Dendritic cell treated with granulocyte-macrophage colony-stimulating factor and Interleukin-4, amounts not matched to agents 40 ng/mL and 50 ng/mL, for 4 days (primary cell): ENCODE data around the gene TAF9.
A peak's percentile ranks its signal among the peaks of the same experiment; 100 is the strongest.
"Not testable (repeated sequence)": the region's sequence is repeated elsewhere in the genome, so short reads cannot be mapped to it uniquely, and the experiment has no call there.

ENCODE experiments used
- H3K27ac Mint-ChIP-seq: one replicate; pipeline ENCODE4 v1.8.0; 2022; ENCODE audit warnings: mild to moderate bottlenecking, mixed read lengths
- H3K27me3 Mint-ChIP-seq: one replicate; pipeline ENCODE4 v1.8.0; 2022; ENCODE audit warnings: mild to moderate bottlenecking, mixed read lengths
- H3K36me3 Mint-ChIP-seq: one replicate; pipeline ENCODE4 v1.8.0; 2022; ENCODE audit warnings: low read depth, mixed read lengths
- H3K4me1 Mint-ChIP-seq: one replicate; pipeline ENCODE4 v1.8.0; 2022; ENCODE audit warnings: low read depth, mixed read lengths
- H3K4me3 Mint-ChIP-seq: one replicate; pipeline ENCODE4 v1.8.0; 2022; ENCODE audit warnings: mild to moderate bottlenecking, moderate library complexity, mixed read lengths
- H3K9me3 Mint-ChIP-seq: one replicate; pipeline ENCODE4 v1.8.0; 2022; ENCODE audit warnings: mixed read lengths
- intact Hi-C: fragments of 100-400 bp; cut with micrococcal nuclease; formaldehyde crosslinking; loops from one replicate; pipeline ENCODE4 v1.15.0; 2022

TAF9 gene

DNA sequence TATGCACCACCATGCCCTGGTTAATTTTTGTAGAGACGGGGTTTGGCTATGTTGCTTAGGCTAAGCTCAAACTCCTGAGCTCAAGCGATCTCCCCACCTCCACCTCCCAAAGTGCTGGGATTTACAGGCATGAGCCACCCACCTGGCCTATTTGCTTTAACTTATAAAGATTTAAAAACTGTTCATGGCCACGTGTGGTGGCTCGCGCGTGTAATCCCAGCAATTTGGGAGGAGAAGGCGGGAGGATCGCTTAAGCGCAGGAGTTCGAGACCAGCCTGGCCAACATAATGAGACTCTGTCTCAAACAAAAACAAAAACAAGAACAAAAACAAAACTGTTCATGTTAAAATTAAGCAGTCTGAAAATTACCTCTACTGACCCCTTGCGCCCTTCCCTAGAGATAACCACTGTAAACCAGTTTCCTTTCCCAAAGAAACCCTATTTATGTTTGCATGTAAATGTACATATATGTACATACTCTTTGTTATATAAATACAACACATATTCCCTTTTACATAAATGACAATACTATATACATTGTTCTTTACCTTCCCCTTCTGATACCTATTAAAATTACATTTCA is 1.5 kb downstream of the TAF9 start:
- Mint-ChIP-seq H3K9me3 (no peaks in the 10 kb centered on the region), H3K4me1 (peaks cover 14% of the 10 kb centered on the region), H3K36me3 (peaks cover 44% of the 10 kb centered on the region), H3K27me3 (no peaks in the 10 kb centered on the region), H3K27ac (peak overlapping the region; percentile 96), H3K4me3 (peak overlapping the region; percentile 26)
- intact Hi-C loops: loop anchor here (5.0 kb wide), 1 partner anchor 150 kb away; a partner anchor contains a TSS

DNA sequence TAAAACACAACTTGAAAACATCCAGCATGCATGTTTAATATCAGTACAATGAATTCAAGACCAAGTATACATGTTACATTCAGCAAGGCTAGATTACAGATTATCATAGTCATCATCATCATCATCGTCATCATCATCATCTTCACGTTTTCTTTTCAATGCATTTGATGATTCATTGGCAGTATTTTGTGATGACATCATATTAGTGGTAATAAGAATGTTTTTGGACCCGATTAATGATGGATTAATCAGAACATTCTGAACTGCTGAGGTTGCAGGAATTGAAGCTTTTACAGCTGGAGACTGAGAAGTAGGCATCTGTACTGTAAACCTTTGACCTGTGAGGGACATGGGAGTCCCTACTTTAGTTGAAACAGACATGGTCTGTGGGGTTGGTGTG is 4.5 kb downstream of the TAF9 start:
- Mint-ChIP-seq H3K4me3 (no peak overlapping the region), H3K9me3 (no peaks in the 10 kb centered on the region), H3K4me1 (peaks cover 14% of the 10 kb centered on the region), H3K27me3 (no peaks in the 10 kb centered on the region), H3K36me3 (peaks cover 73% of the 10 kb centered on the region), H3K27ac (no peak overlapping the region)
- intact Hi-C loops: loop anchor here (5.0 kb wide), 1 partner anchor 148 kb away; a partner anchor contains a TSS

GRCh38 chr5:69364414-69364813 is 4.9 kb downstream of the TAF9 start:
- H3K4me1 Mint-ChIP-seq: peaks cover 14% of the 10 kb centered on the region
- H3K36me3 Mint-ChIP-seq: peaks cover 78% of the 10 kb centered on the region
- intact Hi-C loops: no loop called here
- no peak overlapping the region for H3K27ac Mint-ChIP-seq
- H3K4me3 Mint-ChIP-seq: no peak overlapping the region
- no peaks in the 10 kb centered on the region for H3K27me3 Mint-ChIP-seq
- no peaks in the 10 kb centered on the region for H3K9me3 Mint-ChIP-seq

GRCh38 chr5:69360442-69360841 is 8.9 kb downstream of the TAF9 start:
- intact Hi-C loops: no loop called here
- H3K27ac Mint-ChIP-seq: no peak overlapping the region
- no peaks in the 10 kb centered on the region for H3K9me3 Mint-ChIP-seq
- H3K4me1 Mint-ChIP-seq: no peaks in the 10 kb centered on the region
- H3K27me3 Mint-ChIP-seq: no peaks in the 10 kb centered on the region
- H3K36me3 Mint-ChIP-seq: peaks cover 83% of the 10 kb centered on the region
- no peak overlapping the region for H3K4me3 Mint-ChIP-seq

DNA sequence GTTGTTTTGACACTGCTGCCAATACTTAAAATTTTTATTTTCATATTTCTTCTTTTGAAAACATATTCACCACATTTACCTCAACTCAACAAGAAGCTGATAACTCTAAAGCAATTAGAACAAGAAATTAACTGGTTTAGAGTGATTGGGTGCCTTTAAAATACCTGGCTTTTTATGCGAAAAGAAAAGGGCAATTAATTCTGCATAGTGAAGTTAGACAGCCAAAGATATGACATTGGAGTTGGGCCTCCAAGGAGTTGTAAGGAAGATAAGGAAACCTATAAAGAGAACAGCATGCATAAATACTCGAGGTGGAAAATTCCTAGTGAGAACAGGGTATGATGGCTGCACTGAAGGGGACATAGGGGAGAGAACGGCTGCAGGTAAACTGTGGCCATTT is 9.6 kb downstream of the TAF9 start:
- no peak overlapping the region for H3K4me3 Mint-ChIP-seq
- H3K36me3 Mint-ChIP-seq: peaks cover 83% of the 10 kb centered on the region
- no peaks in the 10 kb centered on the region for H3K4me1 Mint-ChIP-seq
- H3K27ac Mint-ChIP-seq: no peak overlapping the region
- intact Hi-C loops: no loop called here
- no peaks in the 10 kb centered on the region for H3K9me3 Mint-ChIP-seq
- H3K27me3 Mint-ChIP-seq: no peaks in the 10 kb centered on the region

- no peak overlapping the region for H3K4me3 Mint-ChIP-seq
- H3K27me3 Mint-ChIP-seq: no peaks in the 10 kb centered on the region
- intact Hi-C loops: no loop called here
- no peak overlapping the region for H3K27ac Mint-ChIP-seq
- no peaks in the 10 kb centered on the region for H3K4me1 Mint-ChIP-seq
- no peaks in the 10 kb centered on the region for H3K9me3 Mint-ChIP-seq
- peaks cover 54% of the 10 kb centered on the region for H3K36me3 Mint-ChIP-seq
Observed at GRCh38 chr5:69350664-69351063, 18.7 kb downstream of the TAF9 start.

- no peaks in the 10 kb centered on the region for H3K4me1 Mint-ChIP-seq
- intact Hi-C loops: no loop called here
- no peaks in the 10 kb centered on the region for H3K9me3 Mint-ChIP-seq
- H3K27ac Mint-ChIP-seq: no peak overlapping the region
- H3K27me3 Mint-ChIP-seq: no peaks in the 10 kb centered on the region
- H3K36me3 Mint-ChIP-seq: no peaks in the 10 kb centered on the region
- H3K4me3 Mint-ChIP-seq: no peak overlapping the region
Observed at GRCh38 chr5:69343083-69343482, 26.2 kb downstream of the TAF9 start.

DNA sequence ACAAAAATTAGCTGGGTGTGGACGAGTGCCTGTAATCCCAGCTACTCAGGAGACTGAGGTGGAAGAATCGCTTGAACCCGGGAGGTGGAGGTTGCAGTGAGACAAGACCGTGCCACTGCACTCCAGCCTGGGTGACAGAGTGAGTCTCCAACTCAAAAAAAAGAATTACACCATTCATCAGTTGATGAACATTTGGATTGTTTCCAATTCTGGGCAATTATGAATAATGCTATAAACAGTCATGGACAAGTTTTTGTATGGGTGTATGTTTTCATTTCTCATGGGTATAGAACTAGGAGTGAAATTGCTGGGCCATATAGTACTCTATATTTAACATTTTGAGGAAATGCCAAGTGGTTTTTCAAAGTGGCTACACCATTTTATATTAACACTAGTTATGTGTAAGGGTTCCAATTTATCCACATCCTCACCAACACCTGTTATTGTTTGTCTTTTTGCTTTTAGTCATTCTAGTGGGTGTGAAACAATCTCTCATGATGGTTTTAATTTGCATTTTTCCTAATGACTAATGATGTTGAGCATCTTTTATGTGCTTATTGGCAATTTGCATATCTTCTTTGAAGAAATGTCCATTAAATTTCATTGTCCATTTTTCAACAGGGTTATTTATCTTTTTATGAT is 27.7 kb downstream of the TAF9 start:
- intact Hi-C loops: no loop called here
- Mint-ChIP-seq H3K4me3 (no peak overlapping the region), H3K27ac (no peak overlapping the region)

DNA sequence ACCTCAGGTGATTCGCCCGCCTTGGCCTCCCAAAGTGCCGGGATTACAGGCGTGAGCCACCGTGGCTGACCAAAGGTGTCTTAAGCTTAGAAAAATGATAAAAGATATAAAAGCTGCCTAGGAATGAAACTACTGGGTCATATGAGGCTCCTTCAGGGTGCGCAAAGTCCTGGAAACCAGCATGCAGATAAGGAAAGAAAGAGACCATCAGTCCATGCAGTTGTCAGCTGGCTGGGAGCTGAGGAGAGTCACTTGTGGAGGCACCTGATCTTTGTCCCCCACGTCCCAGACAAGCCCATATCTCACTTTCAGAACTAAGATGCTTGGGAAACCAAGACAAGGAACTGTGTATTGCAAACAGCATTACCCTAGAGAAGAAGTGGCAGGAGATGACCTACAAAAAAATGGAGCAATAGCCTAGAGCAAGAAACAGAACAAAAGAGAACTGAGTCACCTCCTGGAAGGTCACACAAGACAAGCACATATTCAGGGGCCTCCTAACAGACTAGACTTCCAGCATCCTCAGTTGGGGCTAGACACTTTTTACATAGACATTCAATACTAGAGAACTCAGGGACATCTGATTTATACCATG is 33.9 kb downstream of the TAF9 start:
- no peak overlapping the region for H3K27ac Mint-ChIP-seq
- intact Hi-C loops: loop anchor here (10.0 kb wide), 1 partner anchor 61 kb away; no protein-coding TSS in a partner anchor
- H3K4me1 Mint-ChIP-seq: peaks cover 16% of the 10 kb centered on the region
- peaks cover 6% of the 10 kb centered on the region for H3K36me3 Mint-ChIP-seq
- H3K4me3 Mint-ChIP-seq: no peak overlapping the region
- no peaks in the 10 kb centered on the region for H3K27me3 Mint-ChIP-seq
- H3K9me3 Mint-ChIP-seq: no peaks in the 10 kb centered on the region

More for the DNA sequence above, 27.7 kb downstream of the TAF9 start:
- no peaks in the 10 kb centered on the region for H3K4me1 Mint-ChIP-seq
- H3K9me3 Mint-ChIP-seq: no peaks in the 10 kb centered on the region
- H3K36me3 Mint-ChIP-seq: no peaks in the 10 kb centered on the region
- no peaks in the 10 kb centered on the region for H3K27me3 Mint-ChIP-seq

GRCh38 chr5:69334793-69335268 is 34.5 kb downstream of the TAF9 start:
- no peaks in the 10 kb centered on the region for H3K9me3 Mint-ChIP-seq
- H3K27me3 Mint-ChIP-seq: no peaks in the 10 kb centered on the region
- H3K36me3 Mint-ChIP-seq: peaks cover 6% of the 10 kb centered on the region
- no peak overlapping the region for H3K27ac Mint-ChIP-seq
- intact Hi-C loops: loop anchor here (5.0 to 10.0 kb wide), 2 partner anchors 60 to 118 kb away; a partner anchor contains a TSS
- peaks cover 16% of the 10 kb centered on the region for H3K4me1 Mint-ChIP-seq
- H3K4me3 Mint-ChIP-seq: no peak overlapping the region

DNA sequence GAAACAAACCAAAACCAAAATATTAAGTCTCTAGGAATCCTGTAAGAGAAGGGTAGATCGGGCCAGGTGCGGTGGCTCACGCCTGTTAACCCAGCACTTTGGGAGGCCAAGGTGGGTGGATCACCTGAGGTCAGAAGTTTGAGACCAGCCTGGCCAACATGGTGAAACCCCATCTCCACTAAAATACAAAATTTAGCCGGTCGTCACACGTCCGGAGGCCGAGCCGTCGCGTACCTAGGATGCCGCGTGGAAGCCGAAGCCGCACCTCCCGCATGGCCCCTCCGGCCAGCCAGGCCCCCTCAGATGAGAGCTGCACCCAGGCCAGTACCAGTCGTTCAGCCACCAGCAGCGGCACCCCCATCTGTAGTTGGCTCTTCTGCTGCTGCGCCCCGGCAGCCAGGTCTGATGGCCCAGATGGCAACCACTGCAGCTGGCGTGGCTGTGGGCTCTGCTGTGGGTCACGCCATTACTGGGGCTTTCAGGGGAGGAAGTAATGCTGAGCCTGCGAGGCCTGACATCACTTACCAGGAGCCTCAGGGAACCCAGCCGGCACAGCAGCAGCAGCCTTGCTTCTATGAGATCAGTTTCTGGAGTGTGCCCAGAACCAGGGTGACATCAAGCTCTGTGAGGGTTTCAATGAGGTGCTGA is 35.5 kb downstream of the TAF9 start:
- not testable (repeated sequence) for H3K9me3 Mint-ChIP-seq, H3K27ac Mint-ChIP-seq, H3K4me3 Mint-ChIP-seq, H3K27me3 Mint-ChIP-seq, H3K36me3 Mint-ChIP-seq
- peaks cover 16% of the 10 kb centered on the region for H3K4me1 Mint-ChIP-seq
- intact Hi-C loops: loop anchor here (2.0 to 10.0 kb wide), 3 partner anchors 59 to 291 kb away; a partner anchor contains a TSS

DNA sequence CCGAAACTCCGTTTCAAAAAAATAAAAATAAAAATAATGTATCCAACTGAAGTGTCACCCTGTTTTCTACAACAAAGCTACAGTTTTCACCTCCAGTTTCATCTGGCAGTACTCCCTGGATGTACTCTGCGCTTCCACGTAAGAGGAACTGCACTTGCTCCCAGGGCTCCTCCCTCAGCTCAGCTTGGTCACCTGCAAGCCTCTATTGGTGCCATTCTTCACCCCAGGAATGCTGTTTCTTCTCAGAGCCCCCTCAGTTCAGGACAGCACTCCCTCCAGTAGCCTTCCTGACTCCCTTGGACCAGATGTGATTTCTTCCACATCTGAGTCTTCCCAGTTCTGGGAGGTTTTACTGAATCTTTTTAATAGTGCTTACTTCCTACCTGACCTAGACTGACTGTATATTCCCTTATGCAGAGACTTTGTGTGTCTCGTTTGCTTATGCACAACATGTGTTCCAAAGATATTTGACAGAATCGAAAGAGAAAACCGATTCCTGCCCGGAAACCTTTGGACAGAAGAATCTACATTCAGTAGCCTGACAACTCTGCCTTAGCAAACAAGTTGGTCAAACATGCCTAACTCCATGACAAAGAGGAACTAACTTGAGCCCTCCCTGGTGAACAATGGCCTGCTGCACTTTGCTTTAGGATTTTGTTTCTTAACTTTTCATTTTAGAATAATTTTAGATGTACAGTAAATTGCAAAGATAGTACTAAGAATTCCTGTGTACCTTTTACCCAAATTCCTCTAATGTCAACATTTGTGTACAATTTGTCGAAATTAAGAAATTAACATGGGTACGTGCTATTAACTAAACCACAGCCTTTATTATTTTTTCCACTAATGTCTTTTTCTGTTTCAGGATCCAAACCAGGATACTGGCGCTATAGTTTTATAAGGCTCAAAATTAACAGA is 37.5 kb downstream of the TAF9 start:
- intact Hi-C loops: loop anchor here (2.0 to 10.0 kb wide), 3 partner anchors 57 to 289 kb away; a partner anchor contains a TSS
- Mint-ChIP-seq H3K4me1 (peaks cover 16% of the 10 kb centered on the region), H3K4me3 (peak overlapping the region; percentile 95), H3K27ac (peak overlapping the region; percentile 93), H3K27me3 (no peaks in the 10 kb centered on the region), H3K36me3 (peaks cover 6% of the 10 kb centered on the region), H3K9me3 (no peaks in the 10 kb centered on the region)

DNA sequence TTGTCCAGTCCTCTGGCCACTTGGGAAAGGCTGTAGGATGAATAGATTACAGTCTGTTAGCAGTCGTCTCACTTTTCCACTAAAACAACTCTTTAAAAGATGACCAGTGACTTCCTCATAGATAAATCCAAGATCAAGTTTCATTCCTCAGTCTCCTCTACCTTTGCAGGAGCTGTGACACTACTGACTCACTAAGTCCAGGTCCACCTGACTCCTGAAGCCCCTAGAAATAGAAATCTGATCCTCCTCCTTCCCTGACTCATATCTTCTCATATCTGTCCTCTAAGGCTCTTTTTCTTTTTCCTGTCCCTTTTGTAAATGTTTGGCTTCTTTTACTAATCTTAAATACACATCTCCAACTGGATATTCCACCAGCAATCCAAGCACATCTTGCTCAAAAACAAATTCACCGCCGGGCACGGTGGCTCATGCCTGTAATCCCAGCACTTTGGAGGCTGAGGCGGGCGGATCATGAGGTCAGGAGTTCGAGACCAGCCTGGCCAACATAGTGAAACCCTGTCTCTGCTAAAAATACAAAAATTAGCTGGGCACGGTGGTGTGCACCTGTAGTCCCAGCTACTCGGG is 39.3 kb downstream of the TAF9 start:
- H3K27ac Mint-ChIP-seq: no peak overlapping the region

More for the DNA sequence above, 39.3 kb downstream of the TAF9 start:
- Mint-ChIP-seq H3K9me3 (no peaks in the 10 kb centered on the region), H3K27me3 (no peaks in the 10 kb centered on the region), H3K4me3 (no peak overlapping the region), H3K4me1 (peaks cover 15% of the 10 kb centered on the region), H3K36me3 (peaks cover 6% of the 10 kb centered on the region)
- intact Hi-C loops: loop anchor here (5.0 to 10.0 kb wide), 2 partner anchors 55 to 113 kb away; a partner anchor contains a TSS
